Liver (tissue), 9 donors: Measurements from ENCODE around the gene PLK3. TPM values are rescaled to one million over a fixed set of nuclear protein-coding genes. Genes with fewer than 3 reads are reported as not detected.

Experiments
- DNase-seq: peaks from one replicate; pipeline ENCODE4 v3.0.0-alpha.2; 2017; ENCODE audit warnings: low spot score
- H3K27ac ChIP-seq, 2 donors: one replicate each; pipeline ENCODE4 v1.7.0; 2013; ENCODE audit warnings: inconsistent platforms in 2 of 2, low read length in 2 of 2, control low read depth in 1 of 2, low read depth in 1 of 2, mild to moderate bottlenecking in 1 of 2
- H3K27me3 ChIP-seq, 4 donors: one replicate each; pipeline versions ENCODE4 v1.6.1 to v1.7.0; 2013; ENCODE audit warnings: low read length in 3 of 4, inconsistent platforms in 1 of 4, mild to moderate bottlenecking in 1 of 4, moderate library complexity in 1 of 4; ENCODE audit not compliant: control insufficient read depth in 4 of 4, insufficient read depth in 4 of 4
- H3K36me3 ChIP-seq, 4 donors: one replicate each; pipeline versions ENCODE4 v1.6.1 to v1.7.0; 2013; ENCODE audit warnings: low read length in 3 of 4, mild to moderate bottlenecking in 3 of 4, low read depth in 1 of 4, moderate library complexity in 1 of 4; ENCODE audit not compliant: control insufficient read depth in 4 of 4, insufficient read depth in 3 of 4
- H3K4me1 ChIP-seq, 4 donors: one replicate each; pipeline versions ENCODE4 v1.6.1 to v1.7.0; 2013; ENCODE audit warnings: low read length in 3 of 4, mild to moderate bottlenecking in 3 of 4, moderate library complexity in 1 of 4; ENCODE audit not compliant: control insufficient read depth in 4 of 4, insufficient read depth in 4 of 4
- H3K4me3 ChIP-seq, 3 donors: one replicate each; pipeline versions ENCODE4 v1.6.1 to v1.7.0; 2013; ENCODE audit warnings: low read length in 3 of 3, control low read depth in 1 of 3, low read depth in 1 of 3, mild to moderate bottlenecking in 1 of 3
- H3K9ac ChIP-seq, 2 donors: one replicate each; pipeline ENCODE4 v1.7.0; 2013; ENCODE audit warnings: low read length in 2 of 2, mild to moderate bottlenecking in 2 of 2, moderate library complexity in 2 of 2, control low read depth in 1 of 2, low read depth in 1 of 2
- H3K9me3 ChIP-seq, 4 donors: one replicate each; pipeline versions ENCODE4 v1.6.1 to v1.7.0; 2013; ENCODE audit warnings: low read length in 3 of 4; ENCODE audit not compliant: control insufficient read depth in 4 of 4
- EGR1 ChIP-seq, 2 donors: IDR thresholded peaks; 2 replicates each; pipeline ENCODE4 v1.6.1; 2016 to 2018; ENCODE audit warnings: antibody characterized with exemption in 2 of 2, low read depth in 2 of 2
- FOXA1 ChIP-seq: IDR thresholded peaks from 2 replicates; pipeline ENCODE4 v1.6.1; 2016; ENCODE audit warnings: antibody characterized with exemption
- FOXA2 ChIP-seq: IDR thresholded peaks from 2 replicates; pipeline ENCODE4 v1.6.1; 2016; ENCODE audit warnings: antibody characterized with exemption
- GABPA ChIP-seq, 2 donors: IDR thresholded peaks in 1 of 2; conservative IDR thresholded peaks in 1 of 2; 2 replicates each; pipeline ENCODE4 v1.6.1; 2016; ENCODE audit warnings: antibody characterized with exemption in 2 of 2, mild to moderate bottlenecking in 1 of 2, moderate library complexity in 1 of 2
- HNF4A ChIP-seq, 2 donors: conservative IDR thresholded peaks; 2 replicates each; pipeline ENCODE4 v1.6.1; 2016; ENCODE audit warnings: antibody characterized with exemption in 2 of 2, mild to moderate bottlenecking in 2 of 2
- HNF4G ChIP-seq: IDR thresholded peaks from 2 replicates; pipeline ENCODE4 v1.6.1; 2016; ENCODE audit warnings: antibody characterized with exemption
- JUND ChIP-seq, 2 donors: IDR thresholded peaks; 2 replicates each; pipeline ENCODE4 v1.6.1; 2016; ENCODE audit warnings: antibody characterized with exemption in 2 of 2
- NR2F2 ChIP-seq: IDR thresholded peaks from 2 replicates; pipeline ENCODE4 v1.6.1; 2016; ENCODE audit warnings: antibody characterized with exemption
- RAD21 ChIP-seq, 2 donors: IDR thresholded peaks; 2 replicates each; pipeline ENCODE4 v1.6.1; 2016; ENCODE audit warnings: antibody characterized with exemption in 2 of 2, mild to moderate bottlenecking in 2 of 2
- RXRA ChIP-seq, 2 donors: IDR thresholded peaks; 2 replicates each; pipeline ENCODE4 v1.6.1; 2017 to 2018; ENCODE audit warnings: antibody characterized with exemption in 2 of 2, mild to moderate bottlenecking in 1 of 2
- SP1 ChIP-seq: IDR thresholded peaks from 2 replicates; pipeline ENCODE4 v1.6.1; 2018; ENCODE audit warnings: antibody characterized with exemption, mild to moderate bottlenecking
- TAF1 ChIP-seq: conservative IDR thresholded peaks from 2 replicates; pipeline ENCODE4 v1.6.1; 2016; ENCODE audit warnings: antibody characterized with exemption, mild to moderate bottlenecking
- YY1 ChIP-seq: IDR thresholded peaks from 2 replicates; pipeline ENCODE4 v1.6.1; 2016; ENCODE audit warnings: antibody characterized with exemption, mild to moderate bottlenecking
- WGBS: extraction: QIAGEN DNeasy Blood & Tissue Kit; methylation state at CpG from one replicate; pipeline ENCODE4 v1.1.7; 2013; 5-methylcytosine and 5-hydroxymethylcytosine counted together
- polyA plus RNA-seq, 2 donors: library from polyadenylated mRNA; stranded (reverse) in 1 of 2; unstranded in 1 of 2; fragments of 200-250 nt in 1 of 2; fragments of >200 nt in 1 of 2; fragmentation: Nextera tagmentation in 1 of 2; extraction: Ambion mirVana in 1 of 2; gene quantifications; one replicate each; pipeline versions ENCODE4 v1.2.1 to v1.2.3, GENCODE V29; 2013 to 2015
- total RNA-seq, 2 donors: library from RNA; depleted of rRNA; stranded (reverse); fragments of >200 nt; gene quantifications; one replicate each; pipeline ENCODE4 v1.2.3, GENCODE V29; 2014
- TF ChIP-seq, protein P1 (sequence below): fragments of 150-350 bp; IDR thresholded peaks from 2 replicates; pipeline ENCODE4 v1.5.1; 2017; ENCODE audit warnings: improper control_type of control experiment, low read depth, low read length; ENCODE audit not compliant: missing input control
- TF ChIP-seq, protein P2 (sequence below): IDR thresholded peaks from 2 replicates; pipeline ENCODE4 v1.6.1; 2016; ENCODE audit warnings: antibody characterized with exemption
- TF ChIP-seq, protein P3 (sequence below): IDR thresholded peaks from 2 replicates; pipeline ENCODE4 v1.6.1; 2016; ENCODE audit warnings: antibody characterized with exemption
- TF ChIP-seq, protein P4 (sequence below): IDR thresholded peaks from 2 replicates; pipeline ENCODE4 v1.6.1; 2016; ENCODE audit warnings: antibody characterized with exemption, mild to moderate bottlenecking
- TF ChIP-seq, protein P5 (sequence below): IDR thresholded peaks from 2 replicates; pipeline ENCODE4 v1.6.1; 2016; ENCODE audit warnings: antibody characterized with exemption
- donor health status: healthy.
- donor health status: healthy.
- donor health status: healthy.
- donor health status: healthy.
- donor health status: healthy.

Gene PLK3
- total and polyA plus RNA-seq, 4 donors: 1.5 to 5.7 (median 2.3) TPM

DNA sequence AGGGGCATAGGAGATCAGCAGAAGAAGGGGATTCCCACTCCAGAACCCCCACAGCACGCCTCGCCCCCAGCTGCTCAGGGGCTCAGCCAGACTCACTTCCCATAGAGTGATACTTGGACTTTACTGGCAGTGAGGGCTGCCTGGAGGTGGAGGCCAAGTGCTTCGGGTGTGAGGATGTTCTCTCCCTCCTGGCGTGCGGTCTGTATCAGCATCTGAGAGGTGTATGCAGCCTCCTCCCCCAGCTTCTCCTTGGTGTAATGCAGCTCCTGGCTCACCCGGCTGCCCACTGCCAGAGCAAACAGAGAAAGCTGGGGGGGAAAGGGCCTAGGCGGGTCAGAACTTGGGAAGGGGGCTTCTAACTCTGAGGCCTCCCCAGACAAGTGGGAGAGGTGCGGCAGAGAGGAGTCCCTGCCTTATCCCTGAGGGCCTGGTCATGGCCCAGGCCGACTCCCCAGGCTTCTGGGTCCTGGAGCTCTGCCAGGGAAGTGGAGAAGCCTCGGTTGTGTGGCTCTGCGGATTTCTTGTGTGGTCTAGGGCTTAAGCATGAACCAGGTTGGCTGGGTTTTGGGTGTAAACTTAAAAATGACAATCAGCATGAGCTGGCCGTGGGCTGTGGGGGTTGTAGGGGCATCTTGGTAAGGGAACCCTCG lies 32.0 kb downstream of the PLK3 start:
- Histone ChIP-seq H3K36me3 (no peaks in the 10 kb centered on the region), H3K9ac (no peak overlapping the region), H3K4me3 (no peak overlapping the region), H3K27me3 (no peaks in the 10 kb centered on the region), H3K9me3 (no peaks in the 10 kb centered on the region), H3K27ac (no peak overlapping the region), H3K4me1 (no peaks in the 10 kb centered on the region)
- TF ChIP-seq TAF1: no peak
- no peak for TF ChIP-seq RXRA (IDR thresholded peaks at IDR 0.05)
- TF ChIP-seq, protein P1, sequence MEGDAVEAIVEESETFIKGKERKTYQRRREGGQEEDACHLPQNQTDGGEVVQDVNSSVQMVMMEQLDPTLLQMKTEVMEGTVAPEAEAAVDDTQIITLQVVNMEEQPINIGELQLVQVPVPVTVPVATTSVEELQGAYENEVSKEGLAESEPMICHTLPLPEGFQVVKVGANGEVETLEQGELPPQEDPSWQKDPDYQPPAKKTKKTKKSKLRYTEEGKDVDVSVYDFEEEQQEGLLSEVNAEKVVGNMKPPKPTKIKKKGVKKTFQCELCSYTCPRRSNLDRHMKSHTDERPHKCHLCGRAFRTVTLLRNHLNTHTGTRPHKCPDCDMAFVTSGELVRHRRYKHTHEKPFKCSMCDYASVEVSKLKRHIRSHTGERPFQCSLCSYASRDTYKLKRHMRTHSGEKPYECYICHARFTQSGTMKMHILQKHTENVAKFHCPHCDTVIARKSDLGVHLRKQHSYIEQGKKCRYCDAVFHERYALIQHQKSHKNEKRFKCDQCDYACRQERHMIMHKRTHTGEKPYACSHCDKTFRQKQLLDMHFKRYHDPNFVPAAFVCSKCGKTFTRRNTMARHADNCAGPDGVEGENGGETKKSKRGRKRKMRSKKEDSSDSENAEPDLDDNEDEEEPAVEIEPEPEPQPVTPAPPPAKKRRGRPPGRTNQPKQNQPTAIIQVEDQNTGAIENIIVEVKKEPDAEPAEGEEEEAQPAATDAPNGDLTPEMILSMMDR: no peak
- no peak for TF ChIP-seq FOXA2
- TF ChIP-seq, protein P2, sequence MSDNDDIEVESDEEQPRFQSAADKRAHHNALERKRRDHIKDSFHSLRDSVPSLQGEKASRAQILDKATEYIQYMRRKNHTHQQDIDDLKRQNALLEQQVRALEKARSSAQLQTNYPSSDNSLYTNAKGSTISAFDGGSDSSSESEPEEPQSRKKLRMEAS: no peak
- TF ChIP-seq YY1: no peak
- no peak for TF ChIP-seq FOXA1
- TF ChIP-seq EGR1 (IDR thresholded peaks at IDR 0.05; ENCODE audit: low read depth in 2 of 2): no peak
- no peak for TF ChIP-seq SP1
- TF ChIP-seq, protein P3, sequence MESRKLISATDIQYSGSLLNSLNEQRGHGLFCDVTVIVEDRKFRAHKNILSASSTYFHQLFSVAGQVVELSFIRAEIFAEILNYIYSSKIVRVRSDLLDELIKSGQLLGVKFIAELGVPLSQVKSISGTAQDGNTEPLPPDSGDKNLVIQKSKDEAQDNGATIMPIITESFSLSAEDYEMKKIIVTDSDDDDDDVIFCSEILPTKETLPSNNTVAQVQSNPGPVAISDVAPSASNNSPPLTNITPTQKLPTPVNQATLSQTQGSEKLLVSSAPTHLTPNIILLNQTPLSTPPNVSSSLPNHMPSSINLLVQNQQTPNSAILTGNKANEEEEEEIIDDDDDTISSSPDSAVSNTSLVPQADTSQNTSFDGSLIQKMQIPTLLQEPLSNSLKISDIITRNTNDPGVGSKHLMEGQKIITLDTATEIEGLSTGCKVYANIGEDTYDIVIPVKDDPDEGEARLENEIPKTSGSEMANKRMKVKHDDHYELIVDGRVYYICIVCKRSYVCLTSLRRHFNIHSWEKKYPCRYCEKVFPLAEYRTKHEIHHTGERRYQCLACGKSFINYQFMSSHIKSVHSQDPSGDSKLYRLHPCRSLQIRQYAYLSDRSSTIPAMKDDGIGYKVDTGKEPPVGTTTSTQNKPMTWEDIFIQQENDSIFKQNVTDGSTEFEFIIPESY: no peak
- no peak for TF ChIP-seq HNF4A (conservative IDR thresholded peaks at IDR 0.05)
- TF ChIP-seq, protein P4, sequence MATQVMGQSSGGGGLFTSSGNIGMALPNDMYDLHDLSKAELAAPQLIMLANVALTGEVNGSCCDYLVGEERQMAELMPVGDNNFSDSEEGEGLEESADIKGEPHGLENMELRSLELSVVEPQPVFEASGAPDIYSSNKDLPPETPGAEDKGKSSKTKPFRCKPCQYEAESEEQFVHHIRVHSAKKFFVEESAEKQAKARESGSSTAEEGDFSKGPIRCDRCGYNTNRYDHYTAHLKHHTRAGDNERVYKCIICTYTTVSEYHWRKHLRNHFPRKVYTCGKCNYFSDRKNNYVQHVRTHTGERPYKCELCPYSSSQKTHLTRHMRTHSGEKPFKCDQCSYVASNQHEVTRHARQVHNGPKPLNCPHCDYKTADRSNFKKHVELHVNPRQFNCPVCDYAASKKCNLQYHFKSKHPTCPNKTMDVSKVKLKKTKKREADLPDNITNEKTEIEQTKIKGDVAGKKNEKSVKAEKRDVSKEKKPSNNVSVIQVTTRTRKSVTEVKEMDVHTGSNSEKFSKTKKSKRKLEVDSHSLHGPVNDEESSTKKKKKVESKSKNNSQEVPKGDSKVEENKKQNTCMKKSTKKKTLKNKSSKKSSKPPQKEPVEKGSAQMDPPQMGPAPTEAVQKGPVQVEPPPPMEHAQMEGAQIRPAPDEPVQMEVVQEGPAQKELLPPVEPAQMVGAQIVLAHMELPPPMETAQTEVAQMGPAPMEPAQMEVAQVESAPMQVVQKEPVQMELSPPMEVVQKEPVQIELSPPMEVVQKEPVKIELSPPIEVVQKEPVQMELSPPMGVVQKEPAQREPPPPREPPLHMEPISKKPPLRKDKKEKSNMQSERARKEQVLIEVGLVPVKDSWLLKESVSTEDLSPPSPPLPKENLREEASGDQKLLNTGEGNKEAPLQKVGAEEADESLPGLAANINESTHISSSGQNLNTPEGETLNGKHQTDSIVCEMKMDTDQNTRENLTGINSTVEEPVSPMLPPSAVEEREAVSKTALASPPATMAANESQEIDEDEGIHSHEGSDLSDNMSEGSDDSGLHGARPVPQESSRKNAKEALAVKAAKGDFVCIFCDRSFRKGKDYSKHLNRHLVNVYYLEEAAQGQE: no peak
- TF ChIP-seq GABPA (IDR thresholded peaks at IDR 0.05 in 1 of 2, conservative IDR thresholded peaks at IDR 0.05 in 1 of 2): no peak
- no peak for TF ChIP-seq JUND (IDR thresholded peaks at IDR 0.05)
- TF ChIP-seq HNF4G: no peak
- WGBS: 82% methylated on average over 13 of the region's 13 CpGs
- peak; percentile 54 for DNase-seq

DNA sequence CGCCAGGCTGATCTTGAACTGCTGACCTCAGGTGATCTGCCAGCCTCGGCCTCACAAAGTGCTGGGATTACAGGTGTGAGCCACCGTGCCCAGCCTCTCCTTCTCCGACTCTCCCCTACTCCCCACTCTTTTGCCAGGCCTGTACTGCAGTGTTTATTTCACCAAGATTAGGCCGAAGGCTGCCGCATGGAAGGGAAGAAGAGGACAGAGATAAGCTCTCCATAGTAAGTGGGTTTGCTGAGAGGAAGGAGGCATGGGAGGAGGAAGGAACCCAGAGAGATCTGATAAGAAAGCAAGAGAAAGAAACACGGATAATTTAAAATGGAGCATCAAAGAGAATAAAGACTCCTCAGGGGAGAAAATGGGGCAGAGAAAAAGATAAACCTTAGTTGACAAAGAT lies 34.2 kb downstream of the PLK3 start:
- DNase-seq: no peak
- Histone ChIP-seq H3K9ac (no peak overlapping the region), H3K9me3 (no peaks in the 10 kb centered on the region), H3K36me3 (no peaks in the 10 kb centered on the region), H3K27ac (no peak overlapping the region), H3K27me3 (no peaks in the 10 kb centered on the region), H3K4me3 (no peak overlapping the region), H3K4me1 (no peaks in the 10 kb centered on the region)
- WGBS: 67% methylated on average over 7 of the region's 7 CpGs
- TF ChIP-seq YY1: no peak
- TF ChIP-seq GABPA (IDR thresholded peaks at IDR 0.05 in 1 of 2, conservative IDR thresholded peaks at IDR 0.05 in 1 of 2): no peak
- TF ChIP-seq, protein P5, sequence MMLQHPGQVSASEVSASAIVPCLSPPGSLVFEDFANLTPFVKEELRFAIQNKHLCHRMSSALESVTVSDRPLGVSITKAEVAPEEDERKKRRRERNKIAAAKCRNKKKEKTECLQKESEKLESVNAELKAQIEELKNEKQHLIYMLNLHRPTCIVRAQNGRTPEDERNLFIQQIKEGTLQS: no peak
- no peak for TF ChIP-seq RAD21 (IDR thresholded peaks at IDR 0.05)
- no peak for TF ChIP-seq RXRA (IDR thresholded peaks at IDR 0.05)
- no peak for TF ChIP-seq FOXA1
- TF ChIP-seq, protein P3: no peak
- no peak for TF ChIP-seq NR2F2
- TF ChIP-seq, protein P4: no peak
- TF ChIP-seq TAF1: no peak
- TF ChIP-seq FOXA2: no peak
- no peak for TF ChIP-seq HNF4G
- no peak for TF ChIP-seq HNF4A (conservative IDR thresholded peaks at IDR 0.05)
- TF ChIP-seq EGR1 (IDR thresholded peaks at IDR 0.05; ENCODE audit: low read depth in 2 of 2): no peak
